BE2C (cell line): Measurements from ENCODE around the gene PRXL2A.

ENCODE experiments used
- DNase-seq: peaks from one replicate; pipeline ENCODE4 v3.0.0-alpha.2; 2020
- H3K27me3 ChIP-seq: fragments of 250-450 bp; sonication (Bioruptor Pico); 2 replicates; pipeline ENCODE4 v1.5.1; 2020; ENCODE audit warnings: mild to moderate bottlenecking
- H3K36me3 ChIP-seq: fragments of 250-450 bp; sonication (Bioruptor Pico); 2 replicates; pipeline ENCODE4 v1.5.1; 2020; ENCODE audit warnings: mild to moderate bottlenecking
- H3K4me1 ChIP-seq: fragments of 250-450 bp; sonication (Bioruptor Pico); 2 replicates; pipeline ENCODE4 v1.5.1; 2020
- H3K4me3 ChIP-seq: 2 replicates; pipeline ENCODE4 v1.5.1; 2011; ENCODE audit warnings: low read depth, low read length
- H3K9me3 ChIP-seq: fragments of 250-450 bp; sonication (Bioruptor Pico); 2 replicates; pipeline ENCODE4 v1.5.1; 2020
- TF ChIP-seq, protein P1 (sequence below): IDR thresholded peaks from 2 replicates; pipeline ENCODE4 v1.5.1; 2012; ENCODE audit warnings: mild to moderate bottlenecking, low read depth, low read length

Gene PRXL2A

DNA sequence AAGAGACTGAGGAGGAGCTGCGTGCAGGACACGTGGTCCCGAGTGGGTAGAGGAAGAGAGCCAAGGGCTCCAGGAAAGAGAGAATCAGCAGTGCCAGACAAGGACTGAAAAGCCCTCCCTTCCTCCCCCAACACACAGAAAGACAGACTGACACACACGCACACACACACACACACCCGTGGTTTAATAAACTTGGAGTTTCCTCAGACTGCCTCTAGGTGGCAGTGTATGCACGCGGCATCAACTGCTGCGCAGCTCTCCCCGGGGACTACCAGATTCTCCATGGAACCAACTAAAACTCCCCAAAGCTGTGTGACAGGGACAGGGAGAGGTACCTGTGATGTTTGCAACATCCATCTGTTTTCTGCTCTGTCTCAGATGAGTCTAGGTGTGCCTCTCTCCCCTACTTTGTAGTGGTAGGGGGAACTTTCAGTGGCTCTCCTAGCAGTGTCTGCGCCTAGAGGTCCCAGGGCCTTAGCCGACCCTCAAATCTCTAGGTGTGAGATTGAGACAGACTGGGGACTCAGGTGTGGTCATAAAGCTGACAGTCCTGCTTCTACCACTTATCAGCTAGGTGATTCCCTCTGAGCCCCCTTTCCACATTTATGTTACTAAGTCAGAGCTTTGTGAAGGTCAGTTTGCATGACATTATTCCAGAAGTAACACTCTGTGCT lies 36.4 kb downstream of the PRXL2A start:
- Histone ChIP-seq H3K27me3 (no peaks in the 10 kb centered on the region), H3K9me3 (no peaks in the 10 kb centered on the region), H3K4me3 (no peak overlapping the region), H3K36me3 (no peaks in the 10 kb centered on the region), H3K4me1 (peaks cover 12% of the 10 kb centered on the region)
- peak; percentile 70 for DNase-seq
- TF ChIP-seq, protein P1, sequence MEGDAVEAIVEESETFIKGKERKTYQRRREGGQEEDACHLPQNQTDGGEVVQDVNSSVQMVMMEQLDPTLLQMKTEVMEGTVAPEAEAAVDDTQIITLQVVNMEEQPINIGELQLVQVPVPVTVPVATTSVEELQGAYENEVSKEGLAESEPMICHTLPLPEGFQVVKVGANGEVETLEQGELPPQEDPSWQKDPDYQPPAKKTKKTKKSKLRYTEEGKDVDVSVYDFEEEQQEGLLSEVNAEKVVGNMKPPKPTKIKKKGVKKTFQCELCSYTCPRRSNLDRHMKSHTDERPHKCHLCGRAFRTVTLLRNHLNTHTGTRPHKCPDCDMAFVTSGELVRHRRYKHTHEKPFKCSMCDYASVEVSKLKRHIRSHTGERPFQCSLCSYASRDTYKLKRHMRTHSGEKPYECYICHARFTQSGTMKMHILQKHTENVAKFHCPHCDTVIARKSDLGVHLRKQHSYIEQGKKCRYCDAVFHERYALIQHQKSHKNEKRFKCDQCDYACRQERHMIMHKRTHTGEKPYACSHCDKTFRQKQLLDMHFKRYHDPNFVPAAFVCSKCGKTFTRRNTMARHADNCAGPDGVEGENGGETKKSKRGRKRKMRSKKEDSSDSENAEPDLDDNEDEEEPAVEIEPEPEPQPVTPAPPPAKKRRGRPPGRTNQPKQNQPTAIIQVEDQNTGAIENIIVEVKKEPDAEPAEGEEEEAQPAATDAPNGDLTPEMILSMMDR, result peak; percentile 92

DNA sequence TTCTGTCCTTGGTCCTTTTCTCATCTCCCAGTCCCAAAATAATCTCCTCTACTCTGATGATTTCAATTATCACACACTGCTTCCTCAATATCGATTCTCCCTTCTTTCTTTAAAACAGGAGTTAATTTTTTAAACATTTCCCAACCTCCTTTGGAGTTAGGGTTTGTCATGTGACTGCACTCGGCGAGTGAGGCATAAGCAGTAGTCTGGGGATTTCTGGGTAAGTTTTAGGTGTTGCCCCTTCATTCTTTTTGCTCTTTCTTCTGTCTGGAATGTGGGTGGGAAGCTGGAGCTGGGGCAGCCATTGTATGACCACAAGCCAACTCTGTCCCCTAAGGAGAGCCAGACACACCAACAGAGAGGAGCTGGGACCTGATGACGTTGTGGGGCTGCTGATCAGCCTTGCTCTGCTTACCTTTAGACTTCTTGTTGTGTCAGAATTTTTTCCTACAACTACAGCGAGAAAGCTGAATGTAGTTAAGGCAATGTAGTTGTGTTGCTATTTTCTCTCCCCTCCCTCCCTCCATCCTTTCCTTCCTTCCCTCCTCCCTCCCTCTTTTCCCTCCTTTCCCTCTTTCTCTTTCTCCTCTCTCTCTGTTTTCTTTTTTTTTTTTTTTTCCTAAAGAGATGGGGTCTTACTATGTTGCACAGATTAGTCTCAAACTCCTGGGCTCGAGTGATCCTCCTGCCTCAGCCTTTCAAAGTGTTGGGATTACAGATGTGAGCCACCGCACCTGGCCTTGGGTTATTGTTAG lies 39.3 kb downstream of the PRXL2A start:
- no peak overlapping the region for H3K4me3 ChIP-seq
- DNase-seq, result no peak
- no peaks in the 10 kb centered on the region for H3K9me3 ChIP-seq
- H3K4me1 ChIP-seq, result peaks cover 11% of the 10 kb centered on the region
- no peaks in the 10 kb centered on the region for H3K27me3 ChIP-seq
- TF ChIP-seq, protein P1, result no peak
- no peaks in the 10 kb centered on the region for H3K36me3 ChIP-seq

DNA sequence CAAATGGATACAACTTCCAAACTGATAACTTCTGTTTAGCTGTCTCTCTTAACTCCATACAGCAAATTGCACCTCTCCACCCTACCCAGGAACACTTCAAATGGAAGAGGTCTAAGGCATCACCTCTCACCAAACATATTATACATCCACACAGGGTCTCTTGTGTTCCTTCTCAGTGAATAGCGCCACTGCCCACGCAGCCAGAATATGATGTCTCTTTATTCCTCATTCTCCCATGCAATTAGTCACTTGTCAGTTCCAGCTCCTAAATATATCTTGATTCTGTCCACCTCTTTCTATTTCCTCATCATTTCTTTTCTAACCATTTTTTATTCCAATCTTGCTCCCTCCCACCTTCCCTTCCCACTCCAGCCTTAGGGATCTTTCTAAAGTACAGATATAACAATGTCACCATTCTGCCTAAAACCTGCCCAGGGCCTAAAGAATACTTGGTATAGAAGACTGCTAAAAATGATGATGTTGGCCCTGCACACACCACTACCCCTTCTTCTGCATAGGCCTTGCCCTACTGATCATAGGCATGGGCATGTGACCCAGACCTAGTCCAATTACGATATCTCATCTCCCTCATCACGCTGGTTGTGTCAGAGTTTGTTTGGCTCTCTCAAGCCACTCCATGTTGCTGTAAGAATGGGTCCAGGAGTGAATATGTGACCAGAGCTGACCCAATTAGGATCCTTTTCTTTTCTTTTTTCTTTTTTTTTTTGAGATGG lies 40.0 kb downstream of the PRXL2A start:
- H3K36me3 ChIP-seq, result no peaks in the 10 kb centered on the region
- peaks cover 5% of the 10 kb centered on the region for H3K4me1 ChIP-seq
- TF ChIP-seq, protein P1, result no peak
- H3K27me3 ChIP-seq, result no peaks in the 10 kb centered on the region
- H3K9me3 ChIP-seq, result no peaks in the 10 kb centered on the region
- no peak for DNase-seq
- H3K4me3 ChIP-seq, result no peak overlapping the region

DNA sequence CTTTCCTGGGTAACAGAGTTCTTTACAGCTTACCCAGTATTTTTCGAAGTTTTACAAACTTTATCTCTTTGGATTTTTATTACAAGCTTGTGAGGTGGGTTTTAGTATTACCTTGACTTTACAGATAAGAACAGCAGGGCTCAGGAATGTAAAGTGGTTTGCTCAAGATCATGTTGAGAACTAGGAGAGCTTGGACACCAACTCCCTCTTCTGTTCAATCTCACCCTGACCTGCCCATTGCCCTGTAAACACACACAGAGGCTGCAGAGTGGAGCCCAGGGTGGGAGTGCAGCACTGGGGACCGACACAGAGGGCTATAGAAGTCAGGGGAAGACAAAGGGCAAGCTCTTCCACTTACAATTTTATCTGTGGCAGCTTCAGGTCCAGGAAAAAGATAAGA lies 41.2 kb downstream of the PRXL2A start:
- TF ChIP-seq, protein P1, result no peak
- Histone ChIP-seq H3K4me1 (no peaks in the 10 kb centered on the region; the same call in 1 of the 2 replicates), H3K36me3 (no peaks in the 10 kb centered on the region), H3K27me3 (no peaks in the 10 kb centered on the region), H3K4me3 (no peak overlapping the region), H3K9me3 (no peaks in the 10 kb centered on the region)
- no peak for DNase-seq

DNA sequence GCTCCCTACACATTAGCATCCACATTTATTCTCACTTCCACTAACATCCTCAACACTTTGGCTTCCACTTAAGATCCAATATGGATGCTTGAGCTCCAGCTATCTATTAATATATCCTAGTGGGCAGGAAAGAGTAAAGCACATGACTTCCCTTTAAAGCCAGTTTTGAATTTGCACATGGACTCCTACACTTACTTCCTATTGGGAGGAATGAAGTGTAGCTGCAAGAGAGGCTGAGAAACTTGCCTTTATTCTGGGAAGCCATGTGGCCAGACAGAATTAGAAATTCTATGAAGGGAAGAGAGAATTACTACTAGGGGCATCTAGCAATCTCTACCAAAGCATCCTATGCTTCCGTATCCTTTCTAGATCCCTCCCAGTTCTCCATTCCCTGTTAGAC lies 42.8 kb downstream of the PRXL2A start:
- Histone ChIP-seq H3K9me3 (no peaks in the 10 kb centered on the region), H3K4me3 (no peak overlapping the region), H3K36me3 (no peaks in the 10 kb centered on the region), H3K27me3 (no peaks in the 10 kb centered on the region), H3K4me1 (no peaks in the 10 kb centered on the region; the same call in 1 of the 2 replicates)
- no peak for DNase-seq
- TF ChIP-seq, protein P1, result no peak
